Measurements from ENCODE around the gene GREB1.

GREB1 gene

GRCh38 chr2:11563784-11564666 lies 30.2 kb downstream of the GREB1 start:
- DNase-seq = no peak

GRCh38 chr2:11564816-11565567 lies 31.1 kb downstream of the GREB1 start:
- DNase-seq = no peak

- no peak for DNase-seq
These were observed 32.5 kb downstream of the GREB1 start for GRCh38 chr2:11566383-11566782.

GRCh38 chr2:11567631-11568031 lies 33.8 kb downstream of the GREB1 start:
- DNase-seq = no peak

GRCh38 chr2:11568436-11568835 lies 34.6 kb downstream of the GREB1 start:
- DNase-seq = no peak

- no peak for DNase-seq
These were observed 35.8 kb downstream of the GREB1 start for GRCh38 chr2:11569636-11570035.

- peak; percentile 58 for DNase-seq
These were observed 37.3 kb downstream of the GREB1 start for GRCh38 chr2:11571170-11571569.

- DNase-seq = peak; percentile 35
These were observed 39.2 kb downstream of the GREB1 start for GRCh38 chr2:11572996-11573395.

GRCh38 chr2:11573418-11574175 lies 39.8 kb downstream of the GREB1 start:
- no peak for DNase-seq

- no peak for DNase-seq
These were observed 40.6 kb downstream of the GREB1 start for GRCh38 chr2:11574176-11575046.

GRCh38 chr2:11576398-11576797 lies 42.6 kb downstream of the GREB1 start:
- DNase-seq = no peak

- no peak for DNase-seq
These were observed 43.4 kb downstream of the GREB1 start for GRCh38 chr2:11577101-11577883.

- DNase-seq = no peak
These were observed 44.5 kb downstream of the GREB1 start for GRCh38 chr2:11578081-11578948.

GRCh38 chr2:11578986-11579774 lies 45.3 kb downstream of the GREB1 start:
- DNase-seq = no peak

- no peak for DNase-seq
These were observed 46.2 kb downstream of the GREB1 start for GRCh38 chr2:11579867-11580659.

GRCh38 chr2:11580697-11581096 lies 46.9 kb downstream of the GREB1 start:
- no peak for DNase-seq

GRCh38 chr2:11581124-11581796 lies 47.4 kb downstream of the GREB1 start:
- no peak for DNase-seq

Measured in NCI-H69 (cell line).